H1 (cell line): Measurements from ENCODE around the gene PPP2R2D. TPM values are rescaled to one million over a fixed set of nuclear protein-coding genes. Genes with fewer than 3 reads are reported as not detected.

ENCODE experiments used
- ATF2 ChIP-seq: IDR thresholded peaks from 2 replicates; pipeline ENCODE4 v1.6.1; 2012; ENCODE audit warnings: low read length, inconsistent platforms
- CHD7 ChIP-seq: fragments of 300-600 bp; sonication (generic); IDR thresholded peaks from 2 replicates; pipeline ENCODE4 v1.7.1; 2012; ENCODE audit warnings: low read length, moderate library complexity, mild to moderate bottlenecking, inconsistent platforms; ENCODE audit not compliant: insufficient replicate concordance
- EP300 ChIP-seq, 2 experiments: IDR thresholded peaks; 1 replicate in 1 of 2; 2 replicates in 1 of 2; pipeline ENCODE4 v1.6.1; 2011 to 2012; ENCODE audit warnings: low read depth in 2 of 2, low read length in 2 of 2, mild to moderate bottlenecking in 2 of 2, borderline replicate concordance in 1 of 2, inconsistent platforms in 1 of 2, moderate library complexity in 1 of 2
- NRF1 ChIP-seq: IDR thresholded peaks from 2 replicates; pipeline ENCODE4 v1.6.1; 2011; ENCODE audit warnings: mild to moderate bottlenecking, low read depth, low read length, improper control_type of control experiment
- RXRA ChIP-seq: IDR thresholded peaks from 2 replicates; pipeline ENCODE4 v1.6.1; 2011; ENCODE audit warnings: low read depth, mild to moderate bottlenecking, low read length, moderate library complexity; ENCODE audit not compliant: insufficient read depth
- SIRT6 ChIP-seq: IDR thresholded peaks from one replicate; pipeline ENCODE4 v1.7.1; 2012; ENCODE audit warnings: low read length, inconsistent platforms
- SRF ChIP-seq: IDR thresholded peaks from 2 replicates; pipeline ENCODE4 v1.6.1; 2011; ENCODE audit warnings: mild to moderate bottlenecking, low read depth, low read length, moderate library complexity
- SUZ12 ChIP-seq: fragments of 200-600 bp; sonication (generic); IDR thresholded peaks from 2 replicates; pipeline ENCODE4 v1.6.1; 2012; ENCODE audit warnings: mild to moderate bottlenecking, inconsistent platforms, low read length, moderate library complexity, mixed read lengths
- ZNF274 ChIP-seq: IDR thresholded peaks from 2 replicates; pipeline ENCODE4 v1.7.0; 2012; ENCODE audit warnings: low read length, borderline replicate concordance; ENCODE audit errors: extremely low read depth
- polyA plus RNA-seq, 7 experiments: library from polyadenylated mRNA; depleted of rRNA in 3 of 7; stranded (reverse) in 5 of 7; unstranded in 2 of 7; fragments of >200 nt in 5 of 7; fragments of 200-250 nt in 2 of 7; gene quantifications; 1 replicate in 5 of 7; 2 replicates in 1 of 7; 4 replicates in 1 of 7; pipeline versions ENCODE4 v1.2.1 to v1.2.3, GENCODE V29; 2011 to 2013; ENCODE audit warnings: missing spikeins in 2 of 7, mixed read lengths in 2 of 7
- total RNA-seq: library from RNA; stranded (reverse); fragmentation: NEBNext Ultra II Directional; extraction: Animal tissue kit (Norgen Biotek cat#: 25700); gene quantifications from 2 replicates; pipeline ENCODE4 v1.2.1, GENCODE V29; 2021

Gene PPP2R2D
- total and polyA plus RNA-seq, 2 of the 8 experiments (the other 6 are each of a cell fraction or from before 2014, with no cell fraction given): 25.4 to 32.8 TPM

GRCh38 chr10:131936736-131937135 lies 35.9 kb downstream of the PPP2R2D start (continued):
- TF ChIP-seq CHD7 (no peak), NRF1 (no peak), SIRT6 (no peak), ATF2 (no peak), ZNF274 (no peak), EP300 (IDR thresholded peaks at IDR 0.05; ENCODE audit: borderline replicate concordance in 1 of 2, low read depth in 2 of 2, low read length in 2 of 2) (no peak), SRF (no peak), RXRA (no peak), SUZ12 (no peak)
